ENCODE data around the gene KIF12.
"Not testable (repeated sequence)": the region's sequence is repeated elsewhere in the genome, so short reads cannot be mapped to it uniquely, and the experiment has no call there.

KIF12 gene

DNA sequence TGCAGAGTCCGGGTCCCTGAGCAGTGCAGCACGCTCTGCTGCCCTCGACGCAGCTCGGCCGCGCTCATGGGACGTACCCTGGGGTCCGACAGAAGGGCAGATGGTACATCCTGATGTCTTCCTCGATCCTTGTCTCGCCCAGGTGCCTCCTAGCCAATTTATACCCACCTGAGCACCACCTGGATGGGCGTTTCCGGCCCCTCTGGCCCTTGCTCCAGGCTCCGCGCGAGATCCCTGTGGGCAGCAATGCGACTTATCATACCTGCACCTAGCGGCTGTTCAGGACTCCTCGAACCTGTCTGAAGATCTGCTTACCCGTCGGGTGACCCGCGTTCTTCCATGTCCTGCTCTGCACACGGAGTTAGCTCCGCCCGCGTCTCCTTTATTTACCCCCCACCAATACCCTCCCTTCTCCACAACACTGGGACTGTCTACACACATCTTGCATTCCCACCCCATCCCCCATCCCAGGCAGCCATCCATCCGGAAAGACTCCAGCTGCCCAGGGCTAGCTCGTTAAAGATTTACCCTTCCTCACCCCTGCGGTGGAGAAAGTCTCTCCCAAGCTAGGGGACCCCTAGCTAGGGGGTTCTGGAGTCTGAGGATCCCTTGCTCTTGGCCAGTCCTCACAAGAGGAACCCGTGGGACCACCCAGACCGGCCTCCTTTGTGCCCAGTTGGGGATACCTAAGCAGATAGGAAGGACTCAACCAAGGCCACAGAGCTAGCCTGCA, at the start of gene KIF12:
Gene KIF12 (minus strand): TSS at position 357 of the 733 bp plus-strand sequence. CDS start 16 bp downstream, at position 341.
- no peak for DNase-seq (ENCODE audit: low read depth in 2 of 2)

DNA sequence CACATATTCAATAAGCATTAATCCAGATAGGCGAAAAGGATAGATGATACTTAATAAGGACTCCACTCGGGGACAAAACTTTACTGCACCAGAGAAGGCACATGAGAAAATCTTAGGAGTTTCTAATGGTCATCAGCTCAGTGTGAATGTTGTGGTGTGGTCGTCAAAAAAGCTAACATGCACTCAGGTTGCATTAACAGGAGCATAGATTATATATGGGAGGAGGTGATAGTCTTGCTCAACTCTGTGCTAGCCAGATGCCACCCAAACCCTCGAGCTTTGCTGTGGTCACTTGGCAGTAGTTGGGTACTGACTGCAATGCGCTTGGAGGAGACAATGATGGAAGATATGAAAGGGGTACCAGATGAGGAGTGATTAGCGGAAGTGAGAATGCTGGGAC, 47.6 kb upstream of the KIF12 start:
- DNase-seq (ENCODE audit: low read depth in 2 of 2): no peak

DNA sequence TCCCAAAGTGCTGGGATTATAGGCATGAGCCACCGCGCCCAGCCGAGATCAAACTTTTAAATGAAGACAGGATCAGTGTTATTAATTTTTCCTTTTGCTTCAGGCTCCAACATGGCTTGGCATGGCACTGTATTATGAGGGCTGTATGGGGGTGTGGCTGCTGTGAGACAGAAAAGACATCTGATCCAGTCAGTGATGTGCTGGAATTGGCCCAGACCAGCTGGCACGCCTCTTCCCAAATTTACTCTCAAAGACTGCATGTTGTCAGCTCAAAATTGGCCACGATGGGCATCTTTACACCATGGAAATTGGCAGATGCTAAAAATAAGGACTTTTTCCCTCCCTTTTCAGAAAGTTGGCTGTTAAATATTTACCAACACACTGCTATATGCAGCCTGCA, 44.1 kb upstream of the KIF12 start:
- DNase-seq (ENCODE audit: low read depth in 2 of 2): no peak

DNA sequence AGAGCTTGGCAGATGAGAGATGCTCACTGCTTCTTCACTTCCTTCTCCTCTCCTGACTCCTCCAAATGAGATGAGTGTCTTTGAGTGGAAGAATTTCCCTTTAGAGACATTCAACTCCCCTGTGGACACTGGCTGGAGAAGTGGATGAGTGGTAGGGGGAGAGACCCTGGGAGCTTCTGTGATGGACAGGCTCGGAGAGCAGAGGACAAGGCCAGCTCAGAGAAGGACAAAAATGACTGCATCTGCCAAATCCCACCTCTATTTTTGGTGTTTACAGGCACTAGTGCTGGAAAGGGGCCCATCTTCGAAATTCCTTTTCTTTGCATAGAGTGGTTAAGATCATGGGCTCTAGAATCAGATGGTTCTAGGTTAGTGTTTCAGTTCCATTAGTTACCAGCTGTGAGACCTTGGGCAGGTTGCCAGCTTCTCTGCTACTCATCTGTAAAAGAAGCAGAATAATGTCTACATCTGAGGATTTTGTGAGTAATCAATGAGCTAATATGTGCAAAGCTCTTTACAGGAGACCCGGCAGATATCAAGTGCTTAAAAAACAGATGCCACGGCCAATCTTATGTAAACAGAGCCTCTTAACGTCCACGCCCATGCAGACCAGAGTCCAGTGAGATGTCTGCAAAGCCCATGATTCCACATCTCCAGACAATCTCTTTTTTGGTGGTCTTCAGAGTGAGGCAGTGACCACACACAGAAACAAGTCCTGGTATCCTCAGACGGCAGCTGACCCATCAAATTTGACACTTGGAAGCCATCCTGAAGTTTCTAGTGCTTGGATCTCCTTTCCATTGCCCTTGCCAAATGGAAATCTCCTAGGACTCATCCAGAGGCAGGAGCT, 42.7 kb upstream of the KIF12 start:
- no peak for DNase-seq (ENCODE audit: low read depth in 2 of 2)

DNA sequence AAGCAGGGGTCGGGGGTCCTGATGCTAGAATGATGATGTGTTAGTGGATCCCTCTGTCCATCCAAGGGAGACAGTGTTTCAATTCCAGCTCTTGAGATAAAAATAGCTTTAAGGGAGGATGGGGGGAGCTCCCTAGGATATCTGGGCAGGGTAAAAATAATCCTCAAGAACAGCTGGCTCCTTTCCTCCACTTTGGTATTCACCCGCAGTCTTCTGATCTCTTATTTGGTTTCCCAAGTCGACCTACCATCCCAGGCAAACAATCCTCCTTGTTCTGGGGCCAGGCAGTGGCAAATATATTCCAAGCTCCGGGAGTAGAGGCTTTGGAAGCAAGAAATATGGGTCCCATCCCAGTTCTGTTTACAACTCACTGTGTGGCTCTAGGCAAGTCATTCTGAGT, 41.8 kb upstream of the KIF12 start:
- DNase-seq (ENCODE audit: low read depth in 2 of 2): no peak

DNA sequence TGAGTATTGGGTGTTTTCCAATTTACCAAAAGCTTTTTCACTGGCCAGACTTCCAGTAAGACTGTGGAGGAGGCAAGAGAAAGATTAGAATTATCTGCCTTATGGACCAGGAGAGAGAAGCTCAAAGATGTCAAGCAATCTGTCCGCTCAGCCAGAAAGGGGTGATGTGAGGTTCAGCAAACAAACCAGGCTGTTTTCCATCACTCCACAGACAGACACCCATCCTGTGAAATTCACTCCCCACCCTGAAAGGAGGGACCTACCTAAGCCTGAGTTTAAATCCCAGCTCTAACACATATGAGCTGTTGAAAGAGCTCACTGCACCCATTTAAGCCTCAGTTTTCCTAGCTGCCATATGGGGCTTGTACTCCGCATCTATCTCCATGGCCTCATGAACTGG, 41.3 kb upstream of the KIF12 start:
- DNase-seq (ENCODE audit: low read depth in 2 of 2): no peak

DNA sequence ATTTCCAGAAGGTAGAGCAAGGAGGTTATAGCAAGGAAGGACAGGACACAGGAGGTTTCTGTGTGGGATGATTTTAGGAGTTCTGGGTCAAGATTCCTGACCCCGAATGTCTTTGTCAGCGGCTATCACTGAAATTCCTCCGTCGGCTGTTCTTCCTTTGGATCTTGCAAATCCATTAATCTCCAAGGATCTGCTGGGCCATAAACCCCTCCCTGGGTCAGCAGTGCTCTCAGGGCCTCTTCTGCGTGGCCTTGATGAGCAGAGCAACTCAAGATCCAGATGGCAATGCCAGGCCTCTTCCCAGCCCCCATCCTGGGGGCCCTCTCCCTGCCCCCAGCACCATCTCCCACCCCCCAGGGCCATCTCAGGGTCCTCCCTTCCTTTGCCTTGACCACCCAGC, 40.0 kb upstream of the KIF12 start:
- DNase-seq (ENCODE audit: low read depth in 2 of 2): no peak

DNA sequence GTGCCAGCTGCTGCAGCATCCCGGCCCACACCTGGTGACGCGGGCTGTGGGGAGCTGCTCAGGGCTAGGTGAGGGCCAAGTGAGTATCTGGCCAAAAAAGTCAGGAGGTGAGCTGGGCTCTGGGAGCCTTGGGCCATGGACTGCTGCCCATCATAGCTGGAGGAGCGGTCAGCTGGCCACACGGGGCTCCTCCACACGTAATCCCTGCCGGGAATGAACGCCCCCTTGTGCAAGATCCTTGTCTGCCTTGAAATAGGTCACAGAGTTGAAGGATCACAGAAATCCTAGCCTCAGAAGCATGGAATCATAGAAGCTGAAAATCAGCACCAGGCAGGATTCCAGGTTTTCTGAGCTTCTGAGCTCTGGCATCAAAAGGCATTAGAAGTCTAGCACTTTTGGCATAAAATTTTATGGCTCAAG, 39.5 kb upstream of the KIF12 start:
- DNase-seq (ENCODE audit: low read depth in 2 of 2): no peak

DNA sequence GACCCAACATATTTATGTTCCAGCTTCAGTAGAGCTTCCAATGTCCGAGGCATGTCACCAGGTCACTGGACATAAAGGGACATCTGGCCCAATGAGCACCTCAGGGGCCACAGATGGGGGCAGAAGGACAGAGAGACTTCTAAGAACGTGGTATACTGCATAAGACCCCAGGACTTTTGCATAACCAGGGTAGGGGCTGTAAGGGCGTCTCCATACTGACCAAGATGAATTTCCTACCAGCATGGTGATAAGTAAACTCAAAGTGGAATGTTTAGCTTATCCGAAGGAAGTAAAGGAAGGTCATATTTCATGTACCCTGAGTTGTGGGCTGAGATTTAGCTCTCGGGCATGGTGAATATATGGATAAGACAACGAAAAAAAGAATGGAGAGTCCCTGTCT, 38.7 kb upstream of the KIF12 start:
- DNase-seq (ENCODE audit: low read depth in 2 of 2): no peak

DNA sequence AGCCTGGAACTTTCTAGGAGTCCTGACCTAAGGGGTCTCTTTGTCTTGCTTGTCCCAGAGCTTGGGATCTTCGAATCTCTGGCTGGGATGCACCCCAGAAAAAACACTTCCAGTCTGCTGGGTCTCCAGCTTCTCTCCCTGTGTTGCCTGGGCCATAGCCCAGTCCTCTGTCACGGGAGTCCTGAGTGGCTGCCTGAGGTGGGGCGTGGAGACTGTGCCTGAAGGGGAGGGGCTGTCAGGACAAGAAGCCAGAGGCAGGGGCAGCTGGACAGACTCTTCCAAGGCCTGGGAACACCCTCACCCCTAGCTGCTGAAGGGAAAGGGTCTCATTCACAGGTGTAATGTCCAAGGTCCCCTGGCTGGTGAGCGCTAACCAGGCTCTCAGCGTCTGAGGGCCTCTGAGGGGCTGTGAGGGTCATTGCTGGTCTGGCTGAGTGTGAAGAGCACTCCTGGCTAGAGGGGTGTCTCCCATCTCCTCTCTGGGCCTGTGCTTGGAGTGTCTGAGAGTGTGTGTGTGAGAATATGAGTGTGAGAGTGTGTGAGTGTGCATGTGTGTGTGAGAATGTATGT, 35.8 kb upstream of the KIF12 start:
- no peak for DNase-seq (ENCODE audit: low read depth in 2 of 2)

DNA sequence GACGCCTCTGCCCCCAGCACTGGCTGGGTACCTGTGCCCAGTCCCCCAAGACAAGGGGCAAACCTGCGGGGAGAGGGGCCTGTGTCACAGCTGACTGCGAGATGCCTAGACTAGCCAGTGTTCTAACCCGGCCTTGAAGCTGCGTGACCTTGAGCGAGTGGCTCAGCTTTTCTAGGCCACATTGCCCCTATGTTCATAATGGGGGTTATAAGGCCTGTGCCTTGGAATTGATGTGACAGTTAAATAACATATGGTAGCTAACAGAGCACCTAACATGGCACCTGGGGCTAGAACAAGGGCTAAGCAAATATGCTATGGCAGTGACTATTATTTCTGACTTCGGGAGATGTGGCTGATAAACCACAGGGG, 33.4 kb upstream of the KIF12 start:
- DNase-seq (ENCODE audit: low read depth in 2 of 2): no peak

DNA sequence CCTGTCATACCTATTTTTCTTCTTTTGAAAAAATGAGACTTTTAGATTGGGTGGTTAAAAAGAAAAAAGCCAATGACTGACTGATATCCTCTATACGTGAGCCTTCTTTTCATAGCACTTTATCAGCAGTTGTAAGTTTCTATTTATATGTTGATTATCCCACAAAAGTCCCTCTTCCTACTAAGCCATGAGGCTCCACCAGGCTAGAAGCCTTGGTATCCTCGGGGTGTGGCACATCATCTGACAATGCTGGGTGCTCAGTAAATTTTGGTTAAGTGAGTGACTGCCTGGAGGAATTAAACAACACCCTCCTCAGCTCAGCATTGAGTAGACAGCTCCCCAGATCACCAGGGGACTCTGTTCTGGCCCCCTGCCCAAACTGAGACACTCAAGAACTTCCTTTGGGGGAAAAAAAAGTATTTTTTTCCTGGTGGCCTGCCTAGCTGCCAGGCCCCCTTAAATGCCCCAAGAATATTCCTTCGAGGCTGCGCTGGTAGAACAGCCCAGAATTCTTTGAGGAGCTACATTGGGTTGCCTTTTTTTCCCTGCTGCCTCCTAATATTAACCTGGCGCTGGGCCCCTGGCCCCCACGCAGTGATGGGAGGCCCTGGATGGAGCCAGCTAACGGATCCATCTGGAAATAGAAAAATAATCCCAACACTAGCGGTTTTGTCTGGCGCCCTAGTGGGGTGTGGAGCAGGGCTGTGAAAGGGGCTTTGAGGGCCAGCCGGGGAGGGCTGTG, 32.9 kb upstream of the KIF12 start:
- DNase-seq (ENCODE audit: low read depth in 2 of 2): no peak

DNA sequence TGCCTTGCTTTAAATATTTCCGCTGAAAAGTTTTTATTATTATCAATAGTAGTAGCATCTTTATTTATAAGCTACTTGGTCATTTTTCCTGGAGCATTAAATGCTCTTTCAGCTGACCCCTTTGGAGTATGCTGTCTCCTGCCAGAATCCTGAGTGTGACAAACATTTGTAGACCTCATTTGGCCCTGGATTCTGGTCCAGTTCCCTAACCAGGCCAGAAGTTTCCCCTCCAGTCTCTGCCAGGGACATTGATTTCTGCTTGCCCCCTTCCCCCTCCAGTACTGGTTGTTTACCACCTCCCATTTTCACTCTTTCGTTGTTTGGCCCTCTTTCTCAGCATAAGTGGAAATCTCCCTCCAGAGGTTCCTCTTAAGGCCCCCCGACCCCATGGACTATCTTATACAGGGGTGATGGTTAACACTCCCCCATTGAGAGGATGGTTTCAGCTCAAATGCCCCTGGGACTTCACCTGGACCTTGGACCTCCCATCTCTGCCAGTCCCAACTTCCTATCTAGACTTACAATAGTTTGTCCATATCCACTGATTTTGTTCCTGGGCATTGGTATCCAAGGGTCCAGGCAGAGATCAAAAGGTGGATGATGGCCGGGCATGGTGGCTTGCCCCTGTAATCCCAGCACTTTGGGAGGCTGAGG, 31.7 kb upstream of the KIF12 start:
- DNase-seq (ENCODE audit: low read depth in 2 of 2): no peak

DNA sequence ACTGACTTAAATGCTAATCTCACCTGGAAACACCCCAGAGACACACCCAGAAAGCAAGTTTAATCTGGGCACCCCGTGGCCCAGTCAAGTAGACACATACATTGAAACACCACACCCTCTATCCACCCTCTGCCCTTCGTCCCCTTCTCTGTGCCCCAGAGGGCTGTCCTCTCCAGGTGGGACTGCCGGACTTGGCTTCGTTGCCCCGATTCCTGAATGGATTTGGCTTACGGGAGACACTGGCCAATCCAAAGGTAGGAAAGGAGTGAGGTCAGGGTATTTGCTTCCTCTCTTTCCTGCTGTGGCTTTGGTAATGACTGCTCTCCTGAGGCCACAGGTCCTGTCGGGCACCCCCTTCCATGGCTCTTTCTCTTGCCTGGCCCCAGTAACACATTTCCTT, 31.0 kb upstream of the KIF12 start:
- DNase-seq (ENCODE audit: low read depth in 2 of 2): no peak

DNA sequence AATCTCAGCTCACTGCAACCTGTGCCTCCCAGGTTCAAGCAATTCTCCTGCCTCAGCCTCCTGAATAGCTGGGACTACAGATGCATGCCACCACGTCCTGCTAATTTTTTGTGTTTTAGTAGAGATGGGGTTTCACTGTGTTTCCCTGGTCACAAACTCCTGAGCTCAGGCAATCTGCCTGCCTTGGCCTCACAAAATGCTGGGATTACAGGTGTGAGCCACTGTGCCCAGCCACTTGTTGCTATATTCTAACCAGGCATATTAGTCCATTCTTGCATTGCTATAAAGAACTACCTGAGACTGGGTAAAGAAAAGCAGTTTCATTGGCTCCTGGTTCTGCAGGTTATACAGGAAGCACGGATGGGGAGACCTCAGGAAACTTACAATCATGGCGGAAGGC, 29.7 kb upstream of the KIF12 start:
- not testable (repeated sequence) for DNase-seq (ENCODE audit: low read depth in 2 of 2)

DNA sequence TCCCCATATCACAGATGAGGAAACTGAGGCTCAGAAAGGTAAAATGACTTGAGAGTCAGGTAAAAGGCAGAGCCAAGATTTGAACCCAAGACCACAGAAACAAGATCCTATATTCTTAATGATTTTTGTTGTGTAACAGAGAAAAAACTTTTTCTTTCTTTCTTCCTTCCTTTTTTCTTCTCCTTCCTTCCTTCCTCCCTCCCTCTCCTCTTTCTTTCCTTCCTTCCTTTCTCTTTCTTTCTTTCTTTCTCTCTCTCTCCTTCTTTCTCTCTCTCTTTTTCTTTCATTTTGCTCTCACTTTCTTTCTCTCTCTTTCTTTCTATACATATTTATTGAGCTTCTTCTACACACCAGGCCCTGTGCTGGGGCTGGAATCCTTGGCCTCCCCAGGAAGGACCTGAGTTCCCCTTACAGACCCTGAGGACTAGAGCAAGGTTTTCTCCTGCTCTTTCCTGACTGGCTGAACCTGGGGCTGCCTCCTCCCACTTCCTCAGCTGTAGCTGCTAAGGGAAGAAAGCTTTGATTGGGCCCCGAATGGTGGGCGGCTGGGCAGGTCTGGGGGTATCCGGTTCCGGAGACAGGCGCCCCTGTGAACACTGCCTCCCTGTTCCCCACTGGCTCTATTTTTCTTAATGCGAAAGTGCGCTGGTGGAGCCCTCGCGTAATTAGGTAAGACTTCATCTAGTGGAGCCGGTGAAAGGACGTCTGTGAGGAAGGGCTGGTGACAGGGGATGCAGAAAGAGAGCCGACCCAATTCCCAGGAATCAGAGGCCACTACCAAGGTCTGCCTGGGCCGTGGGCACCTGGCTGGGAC, 27.4 kb upstream of the KIF12 start:
- no peak for DNase-seq (ENCODE audit: low read depth in 2 of 2)

DNA sequence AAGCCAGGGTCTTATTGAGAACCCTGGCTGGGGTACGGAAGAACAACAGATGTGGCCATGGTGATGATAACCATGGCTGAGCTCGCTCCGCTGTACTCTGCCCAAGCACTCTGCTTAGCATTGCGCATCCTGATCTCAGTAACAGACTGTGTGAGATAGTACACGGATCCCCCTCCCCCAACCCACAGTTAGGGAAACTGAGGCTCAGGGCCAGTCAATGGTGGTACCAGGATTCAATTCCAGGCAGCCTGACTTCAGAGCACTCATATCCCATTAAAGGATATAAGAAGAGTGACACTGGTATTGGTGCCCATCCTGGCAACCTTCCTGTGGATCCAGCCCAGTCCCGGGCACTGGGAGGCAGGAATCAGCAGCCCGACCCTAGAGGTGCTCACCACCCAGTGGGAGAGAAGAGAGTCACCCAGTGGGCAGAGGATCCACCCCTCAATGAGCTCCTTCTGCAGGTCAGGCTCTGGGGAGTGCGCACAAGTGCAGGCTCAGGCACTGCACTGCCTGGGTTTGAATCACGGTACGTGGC, 26.5 kb upstream of the KIF12 start:
- DNase-seq (ENCODE audit: low read depth in 2 of 2): no peak

DNA sequence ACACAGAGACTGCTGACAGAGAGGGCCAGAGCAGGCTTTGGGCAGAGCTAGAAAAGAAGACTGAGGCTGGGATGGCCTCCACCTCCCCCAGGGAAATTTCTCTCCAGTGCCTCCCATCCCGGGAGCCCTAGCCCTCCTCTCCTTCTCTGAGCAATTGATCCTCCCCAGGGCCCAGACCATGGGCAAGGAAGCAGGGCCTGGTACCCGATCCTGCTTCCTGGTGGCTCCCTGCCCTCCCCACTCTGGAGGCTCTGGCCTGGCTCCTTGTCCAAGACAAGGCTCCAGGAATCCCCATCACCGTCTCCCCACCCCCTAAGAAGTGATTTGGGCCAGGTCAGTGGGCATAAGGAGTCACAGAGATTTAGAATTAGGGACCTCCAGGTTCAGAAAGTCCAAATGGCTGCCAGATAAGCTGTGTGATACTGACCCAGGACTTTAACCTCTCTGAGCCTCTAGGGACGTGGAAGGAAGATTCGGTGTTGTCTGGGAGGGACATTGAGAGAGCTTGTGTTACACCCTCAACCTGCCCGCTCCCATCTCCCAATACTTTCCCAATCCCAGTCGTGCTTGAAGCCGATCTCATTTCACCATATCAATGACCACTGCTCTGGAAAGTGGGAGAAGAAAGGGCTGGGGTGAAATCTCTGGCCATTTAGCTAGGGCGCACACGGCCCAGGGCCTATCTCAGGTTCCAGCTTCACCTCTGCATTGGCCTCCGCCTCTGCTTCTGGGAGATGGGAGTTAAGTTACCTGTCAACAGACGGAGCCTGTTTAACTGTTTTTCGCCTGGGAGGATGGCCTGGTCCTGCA, 25.8 kb upstream of the KIF12 start:
- no peak for DNase-seq (ENCODE audit: low read depth in 2 of 2)

DNA sequence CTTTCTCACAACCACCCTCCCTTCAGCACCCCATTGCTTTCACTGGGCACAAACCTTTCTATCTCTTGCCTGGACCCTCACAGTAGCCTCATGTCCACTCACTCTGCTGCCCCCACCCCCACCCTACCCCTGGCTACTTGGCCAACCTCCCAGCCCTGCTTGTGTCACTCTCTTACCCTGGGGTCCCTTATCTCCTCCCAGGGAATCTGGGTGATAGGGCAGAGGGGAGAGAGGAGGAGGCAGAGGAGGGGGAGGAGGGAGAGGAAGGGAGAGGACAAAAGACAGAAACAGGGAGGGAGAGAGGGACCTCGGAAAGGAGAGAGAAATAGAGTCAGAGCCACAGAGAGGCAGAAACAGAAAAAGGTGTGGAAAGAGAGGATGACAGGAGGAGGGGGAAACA, 25.0 kb upstream of the KIF12 start:
- DNase-seq (ENCODE audit: low read depth in 2 of 2): no peak

Measured in stimulated activated CD8-positive, alpha-beta memory T cell treated with anti-CD3 and anti-CD28 coated beads, Interleukin-15, amount 100 ng/mL, for 4 hours (primary cell).